GOT3 (cell line): ENCODE results near the gene NLRX1.
"Not testable (repeated sequence)": the region's sequence is repeated elsewhere in the genome, so short reads cannot be mapped to it uniquely, and the experiment has no call there.

Source experiments
- DNase-seq: peaks from one replicate; lab custom pipeline; 2025; ENCODE audit warnings: mixed read lengths; lab: John Stamatoyannopoulos, UW

The NLRX1 gene

GRCh38 chr11:119153049-119153818 is 15.3 kb upstream of the NLRX1 start:
- no peak for DNase-seq

- no peak for DNase-seq
Observed at GRCh38 chr11:119154178-119154577, 14.3 kb upstream of the NLRX1 start.

- DNase-seq: no peak
Observed at GRCh38 chr11:119155733-119156492, 12.6 kb upstream of the NLRX1 start.

- DNase-seq: no peak
Observed at GRCh38 chr11:119156496-119156895, 12.0 kb upstream of the NLRX1 start.

GRCh38 chr11:119157063-119157462 is 11.5 kb upstream of the NLRX1 start:
- DNase-seq: no peak

GRCh38 chr11:119158467-119158866 is 10.1 kb upstream of the NLRX1 start:
- DNase-seq: no peak

GRCh38 chr11:119160151-119160550 is 8.4 kb upstream of the NLRX1 start:
- DNase-seq: no peak

GRCh38 chr11:119161871-119162270 is 6.7 kb upstream of the NLRX1 start:
- no peak for DNase-seq

GRCh38 chr11:119166368-119167076 is 2.0 kb upstream of the NLRX1 start:
- no peak for DNase-seq

GRCh38 chr11:119167077-119167458 is 1.5 kb upstream of the NLRX1 start:
- DNase-seq: not testable (repeated sequence)

- DNase-seq: no peak
Observed at GRCh38 chr11:119167933-119168332, 592 bp upstream of the NLRX1 start.

- DNase-seq: no peak
Observed at GRCh38 chr11:119169282-119169719, 776 bp downstream of the NLRX1 start.

GRCh38 chr11:119172513-119172912 is 4.0 kb downstream of the NLRX1 start:
- no peak for DNase-seq

GRCh38 chr11:119173453-119173852 is 4.9 kb downstream of the NLRX1 start:
- no peak for DNase-seq

- DNase-seq: no peak
Observed at GRCh38 chr11:119175493-119176077, 7.1 kb downstream of the NLRX1 start.

- DNase-seq: no peak
Observed at GRCh38 chr11:119178166-119178680, 9.7 kb downstream of the NLRX1 start.

- no peak for DNase-seq
Observed at GRCh38 chr11:119179342-119179741, 10.8 kb downstream of the NLRX1 start.

GRCh38 chr11:119179983-119180382 is 11.5 kb downstream of the NLRX1 start:
- no peak for DNase-seq

- DNase-seq: no peak
Observed at GRCh38 chr11:119180729-119181676, 12.5 kb downstream of the NLRX1 start.

- DNase-seq: no peak
Observed at GRCh38 chr11:119181677-119182412, 13.3 kb downstream of the NLRX1 start.
